ENCODE data around the gene CLDN19. TPM values are rescaled to one million over a fixed set of nuclear protein-coding genes. Genes with fewer than 3 reads are reported as not detected.

Gene CLDN19
- polyA plus RNA-seq, 1 donor from 2014 or later, result not detected

DNA sequence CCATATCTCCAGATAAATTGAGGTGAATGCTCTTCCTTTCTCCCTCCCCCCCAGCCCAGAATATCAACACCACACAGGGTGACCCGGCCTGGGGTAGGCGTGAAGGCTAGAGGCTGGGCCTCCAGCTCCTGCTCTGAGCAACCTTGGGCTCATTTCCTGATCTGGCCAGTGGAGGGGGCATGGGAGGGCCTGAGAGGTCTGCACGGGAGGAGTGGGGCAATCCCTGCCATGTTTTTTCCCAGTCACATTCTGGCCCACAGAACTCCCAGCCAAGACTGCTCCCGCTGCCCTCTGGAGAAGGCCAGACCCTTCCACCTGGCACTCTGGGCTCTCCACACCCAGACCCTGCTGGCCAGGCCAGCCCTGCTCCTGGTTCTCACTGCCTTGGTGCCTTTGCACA, 3.9 kb downstream of the CLDN19 start:
- Histone ChIP-seq H3K4me2 (ENCODE audit: low read length) (no peak overlapping the region), H3K79me2 (replicated peaks; ENCODE audit: insufficient read depth, low read length) (no peaks in the 10 kb centered on the region), H3K9me2 (ENCODE audit: insufficient read depth, low read length) (no peaks in the 10 kb centered on the region), H3K27ac (ENCODE audit: low read length) (no peak overlapping the region), H3F3A (ENCODE audit: insufficient read depth, low read length, poor library complexity, severe bottlenecking) (no peaks in the 10 kb centered on the region), H3K4me3 (ENCODE audit: low read length) (no peak overlapping the region), H3K9ac (ENCODE audit: low read length) (no peak overlapping the region), H2AFZ (ENCODE audit: low read depth, low read length) (no peak overlapping the region), H3K36me3 (ENCODE audit: insufficient read depth, low read length) (no peaks in the 10 kb centered on the region), H4K20me1 (ENCODE audit: insufficient read depth) (no peaks in the 10 kb centered on the region), H3K27me3 (ENCODE audit: insufficient read depth, low read depth, low read length) (no peaks in the 10 kb centered on the region), H3K9me3 (ENCODE audit: low read length) (no peaks in the 10 kb centered on the region)
- TF ChIP-seq RAD21 (conservative IDR thresholded peaks at IDR 0.05) (no peak), POLR2AphosphoS5 (IDR thresholded peaks at IDR 0.05) (no peak), EZH2 (IDR thresholded peaks at IDR 0.05; ENCODE audit: borderline replicate concordance, insufficient read depth, low read length, poor library complexity, severe bottlenecking) (no peak), EP300 (conservative IDR thresholded peaks at IDR 0.05; ENCODE audit: poor library complexity, severe bottlenecking) (no peak), SMC3 (conservative IDR thresholded peaks at IDR 0.05; ENCODE audit: poor library complexity) (no peak), TAF1 (IDR thresholded peaks at IDR 0.05; ENCODE audit: low read depth) (no peak)
- TF ChIP-seq, protein P1, sequence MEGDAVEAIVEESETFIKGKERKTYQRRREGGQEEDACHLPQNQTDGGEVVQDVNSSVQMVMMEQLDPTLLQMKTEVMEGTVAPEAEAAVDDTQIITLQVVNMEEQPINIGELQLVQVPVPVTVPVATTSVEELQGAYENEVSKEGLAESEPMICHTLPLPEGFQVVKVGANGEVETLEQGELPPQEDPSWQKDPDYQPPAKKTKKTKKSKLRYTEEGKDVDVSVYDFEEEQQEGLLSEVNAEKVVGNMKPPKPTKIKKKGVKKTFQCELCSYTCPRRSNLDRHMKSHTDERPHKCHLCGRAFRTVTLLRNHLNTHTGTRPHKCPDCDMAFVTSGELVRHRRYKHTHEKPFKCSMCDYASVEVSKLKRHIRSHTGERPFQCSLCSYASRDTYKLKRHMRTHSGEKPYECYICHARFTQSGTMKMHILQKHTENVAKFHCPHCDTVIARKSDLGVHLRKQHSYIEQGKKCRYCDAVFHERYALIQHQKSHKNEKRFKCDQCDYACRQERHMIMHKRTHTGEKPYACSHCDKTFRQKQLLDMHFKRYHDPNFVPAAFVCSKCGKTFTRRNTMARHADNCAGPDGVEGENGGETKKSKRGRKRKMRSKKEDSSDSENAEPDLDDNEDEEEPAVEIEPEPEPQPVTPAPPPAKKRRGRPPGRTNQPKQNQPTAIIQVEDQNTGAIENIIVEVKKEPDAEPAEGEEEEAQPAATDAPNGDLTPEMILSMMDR (IDR thresholded peaks at IDR 0.05; ENCODE audit: poor library complexity, severe bottlenecking), result no peak
- TF ChIP-seq, protein P2, sequence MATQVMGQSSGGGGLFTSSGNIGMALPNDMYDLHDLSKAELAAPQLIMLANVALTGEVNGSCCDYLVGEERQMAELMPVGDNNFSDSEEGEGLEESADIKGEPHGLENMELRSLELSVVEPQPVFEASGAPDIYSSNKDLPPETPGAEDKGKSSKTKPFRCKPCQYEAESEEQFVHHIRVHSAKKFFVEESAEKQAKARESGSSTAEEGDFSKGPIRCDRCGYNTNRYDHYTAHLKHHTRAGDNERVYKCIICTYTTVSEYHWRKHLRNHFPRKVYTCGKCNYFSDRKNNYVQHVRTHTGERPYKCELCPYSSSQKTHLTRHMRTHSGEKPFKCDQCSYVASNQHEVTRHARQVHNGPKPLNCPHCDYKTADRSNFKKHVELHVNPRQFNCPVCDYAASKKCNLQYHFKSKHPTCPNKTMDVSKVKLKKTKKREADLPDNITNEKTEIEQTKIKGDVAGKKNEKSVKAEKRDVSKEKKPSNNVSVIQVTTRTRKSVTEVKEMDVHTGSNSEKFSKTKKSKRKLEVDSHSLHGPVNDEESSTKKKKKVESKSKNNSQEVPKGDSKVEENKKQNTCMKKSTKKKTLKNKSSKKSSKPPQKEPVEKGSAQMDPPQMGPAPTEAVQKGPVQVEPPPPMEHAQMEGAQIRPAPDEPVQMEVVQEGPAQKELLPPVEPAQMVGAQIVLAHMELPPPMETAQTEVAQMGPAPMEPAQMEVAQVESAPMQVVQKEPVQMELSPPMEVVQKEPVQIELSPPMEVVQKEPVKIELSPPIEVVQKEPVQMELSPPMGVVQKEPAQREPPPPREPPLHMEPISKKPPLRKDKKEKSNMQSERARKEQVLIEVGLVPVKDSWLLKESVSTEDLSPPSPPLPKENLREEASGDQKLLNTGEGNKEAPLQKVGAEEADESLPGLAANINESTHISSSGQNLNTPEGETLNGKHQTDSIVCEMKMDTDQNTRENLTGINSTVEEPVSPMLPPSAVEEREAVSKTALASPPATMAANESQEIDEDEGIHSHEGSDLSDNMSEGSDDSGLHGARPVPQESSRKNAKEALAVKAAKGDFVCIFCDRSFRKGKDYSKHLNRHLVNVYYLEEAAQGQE (IDR thresholded peaks at IDR 0.05; ENCODE audit: borderline replicate concordance), result no peak

DNA sequence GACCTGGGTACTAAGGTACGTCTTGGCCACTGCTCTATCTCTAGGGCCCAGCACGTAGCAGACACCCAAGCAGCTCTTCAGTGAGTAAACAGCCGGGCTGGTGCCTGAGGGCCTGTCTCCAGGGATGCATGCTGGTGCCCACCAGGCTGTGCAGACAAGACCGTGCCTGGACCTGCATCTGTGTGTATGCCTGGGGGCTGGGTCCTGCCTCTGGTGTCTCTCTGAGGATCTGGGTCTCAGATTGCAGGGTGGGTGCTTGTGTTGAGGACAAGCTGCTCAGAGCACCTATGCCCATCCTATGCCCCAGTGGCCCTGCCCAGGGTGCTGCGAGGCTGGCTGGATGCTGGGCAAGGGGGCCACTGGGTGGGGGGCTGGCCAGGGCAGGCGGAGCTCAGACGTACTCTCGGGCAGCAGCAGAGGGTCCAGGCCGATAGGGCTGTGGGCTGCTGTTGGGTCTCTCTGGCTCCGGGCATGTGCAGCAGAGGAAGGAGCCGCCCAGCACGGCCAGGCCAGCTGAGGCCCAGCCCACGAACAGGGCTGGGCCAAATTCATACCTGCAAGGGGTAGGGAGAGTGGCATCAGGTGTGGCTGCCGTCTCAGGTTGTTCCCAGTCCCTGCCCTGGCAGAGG, 4.4 kb downstream of the CLDN19 start:
- no peak overlapping the region for H3K27ac ChIP-seq (ENCODE audit: low read length)
- H3K27me3 ChIP-seq (ENCODE audit: insufficient read depth, low read depth, low read length), result no peaks in the 10 kb centered on the region
- H3K9me3 ChIP-seq (ENCODE audit: low read length), result no peaks in the 10 kb centered on the region
- TF ChIP-seq, protein P1 (IDR thresholded peaks at IDR 0.05; ENCODE audit: poor library complexity, severe bottlenecking), result no peak
- no peak for TF ChIP-seq MXI1 (conservative IDR thresholded peaks at IDR 0.05; ENCODE audit: poor library complexity, severe bottlenecking)
- TF ChIP-seq TAF1 (IDR thresholded peaks at IDR 0.05; ENCODE audit: low read depth), result no peak
- no peak for TF ChIP-seq SMC3 (conservative IDR thresholded peaks at IDR 0.05; ENCODE audit: poor library complexity)
- TF ChIP-seq, protein P2 (IDR thresholded peaks at IDR 0.05; ENCODE audit: borderline replicate concordance), result no peak
- no peak for TF ChIP-seq EP300 (conservative IDR thresholded peaks at IDR 0.05; ENCODE audit: poor library complexity, severe bottlenecking)
- no peak for TF ChIP-seq EZH2 (IDR thresholded peaks at IDR 0.05; ENCODE audit: borderline replicate concordance, insufficient read depth, low read length, poor library complexity, severe bottlenecking)
- no peak for TF ChIP-seq POLR2AphosphoS5 (IDR thresholded peaks at IDR 0.05)
- TF ChIP-seq RAD21 (conservative IDR thresholded peaks at IDR 0.05), result no peak
- no peaks in the 10 kb centered on the region for H3K9me2 ChIP-seq (ENCODE audit: insufficient read depth, low read length)
- H3K4me3 ChIP-seq (ENCODE audit: low read length), result no peak overlapping the region
- H3K79me2 ChIP-seq (replicated peaks; ENCODE audit: insufficient read depth, low read length), result no peaks in the 10 kb centered on the region
- no peak overlapping the region for H3K9ac ChIP-seq (ENCODE audit: low read length)
- H3K4me2 ChIP-seq (ENCODE audit: low read length), result no peak overlapping the region
- no peaks in the 10 kb centered on the region for H3F3A ChIP-seq (ENCODE audit: insufficient read depth, low read length, poor library complexity, severe bottlenecking)
- H2AFZ ChIP-seq (ENCODE audit: low read depth, low read length), result no peak overlapping the region
- no peaks in the 10 kb centered on the region for H3K36me3 ChIP-seq (ENCODE audit: insufficient read depth, low read length)
- no peaks in the 10 kb centered on the region for H4K20me1 ChIP-seq (ENCODE audit: insufficient read depth)

Measured in neural cell (in vitro differentiated cells).